GM23338 (cell line): ENCODE data around the gene ZNF488.

Experiments
- EZH2 ChIP-seq: fragments of 200-600 bp; sonication (generic); IDR thresholded peaks from one replicate; pipeline ENCODE4 v1.8.0; 2017; ENCODE audit warnings: antibody characterized with exemption, mild to moderate bottlenecking, low read depth; ENCODE audit not compliant: unreplicated experiment
- EZH2phosphoT487 ChIP-seq: fragments of 200-600 bp; sonication (generic); IDR thresholded peaks from one replicate; pipeline ENCODE4 v1.8.1; 2018; ENCODE audit warnings: antibody characterized with exemption; ENCODE audit not compliant: unreplicated experiment
- JUNB ChIP-seq: IDR thresholded peaks from one replicate; pipeline ENCODE4 v1.6.1; 2016; ENCODE audit warnings: antibody characterized with exemption; ENCODE audit not compliant: unreplicated experiment
- NANOG ChIP-seq: IDR thresholded peaks from 2 replicates; pipeline ENCODE4 v1.6.1; 2016; ENCODE audit warnings: antibody characterized with exemption, borderline replicate concordance
- POLR2AphosphoS5 ChIP-seq: IDR thresholded peaks from 2 replicates; pipeline ENCODE4 v1.6.1; 2016; ENCODE audit warnings: antibody characterized with exemption, low read depth
- ZNF114 ChIP-seq: fragments of 250-450 bp; sonication (Bioruptor Pico); IDR thresholded peaks from 2 replicates; pipeline ENCODE4 v1.5.0; 2020; ENCODE audit warnings: mild to moderate bottlenecking, moderate library complexity
- TF ChIP-seq, protein P1 (sequence below), 2 experiments: fragments of 200-600 bp in 1 of 2; sonication (generic) in 1 of 2; conservative IDR thresholded peaks; 2 replicates each; pipeline versions ENCODE4 v1.5.1 to v1.6.1; 2016 to 2017; ENCODE audit warnings: antibody characterized with exemption in 2 of 2, low read depth in 2 of 2, mild to moderate bottlenecking in 2 of 2, moderate library complexity in 1 of 2
- TF ChIP-seq, protein P2 (sequence below): fragments of 250-450 bp; sonication (Bioruptor Pico); IDR thresholded peaks from 2 replicates; pipeline ENCODE4 v1.5.0; 2020; ENCODE audit warnings: mild to moderate bottlenecking, moderate library complexity
- TF ChIP-seq, protein P3 (sequence below): IDR thresholded peaks from 2 replicates; pipeline ENCODE4 v1.6.1; 2016; ENCODE audit warnings: antibody characterized with exemption
- TF ChIP-seq, protein P4 (sequence below): IDR thresholded peaks from one replicate; pipeline ENCODE4 v1.6.1; 2018; ENCODE audit warnings: antibody characterized with exemption; ENCODE audit not compliant: unreplicated experiment

DNA sequence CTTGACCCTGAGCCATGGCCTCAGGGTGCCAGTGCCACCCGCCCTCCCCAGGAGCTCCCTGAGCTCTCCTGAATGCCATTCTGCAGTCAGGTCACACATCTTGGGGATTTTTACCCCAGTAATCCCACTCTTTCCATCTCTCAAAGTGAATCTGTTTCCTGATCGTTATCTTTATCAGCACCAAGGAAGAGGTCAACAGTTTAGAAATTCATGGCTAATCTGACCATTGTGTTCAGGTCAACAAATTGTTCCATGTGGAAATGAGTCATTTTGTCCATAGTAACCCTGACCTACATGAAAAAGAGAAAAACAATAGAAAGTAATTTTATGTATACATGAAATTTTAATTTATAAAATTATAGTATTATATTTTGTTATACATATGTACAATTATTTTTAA, 28.8 kb upstream of the ZNF488 start:
- TF ChIP-seq, protein P1, sequence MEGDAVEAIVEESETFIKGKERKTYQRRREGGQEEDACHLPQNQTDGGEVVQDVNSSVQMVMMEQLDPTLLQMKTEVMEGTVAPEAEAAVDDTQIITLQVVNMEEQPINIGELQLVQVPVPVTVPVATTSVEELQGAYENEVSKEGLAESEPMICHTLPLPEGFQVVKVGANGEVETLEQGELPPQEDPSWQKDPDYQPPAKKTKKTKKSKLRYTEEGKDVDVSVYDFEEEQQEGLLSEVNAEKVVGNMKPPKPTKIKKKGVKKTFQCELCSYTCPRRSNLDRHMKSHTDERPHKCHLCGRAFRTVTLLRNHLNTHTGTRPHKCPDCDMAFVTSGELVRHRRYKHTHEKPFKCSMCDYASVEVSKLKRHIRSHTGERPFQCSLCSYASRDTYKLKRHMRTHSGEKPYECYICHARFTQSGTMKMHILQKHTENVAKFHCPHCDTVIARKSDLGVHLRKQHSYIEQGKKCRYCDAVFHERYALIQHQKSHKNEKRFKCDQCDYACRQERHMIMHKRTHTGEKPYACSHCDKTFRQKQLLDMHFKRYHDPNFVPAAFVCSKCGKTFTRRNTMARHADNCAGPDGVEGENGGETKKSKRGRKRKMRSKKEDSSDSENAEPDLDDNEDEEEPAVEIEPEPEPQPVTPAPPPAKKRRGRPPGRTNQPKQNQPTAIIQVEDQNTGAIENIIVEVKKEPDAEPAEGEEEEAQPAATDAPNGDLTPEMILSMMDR (conservative IDR thresholded peaks at IDR 0.05; ENCODE audit: low read depth in 2 of 2), result no peak
- TF ChIP-seq EZH2 (no peak), EZH2phosphoT487 (no peak), JUNB (no peak), POLR2AphosphoS5 (no peak), ZNF114 (CRISPR knock-in tag) (no peak), NANOG (no peak)
- TF ChIP-seq, protein P2, sequence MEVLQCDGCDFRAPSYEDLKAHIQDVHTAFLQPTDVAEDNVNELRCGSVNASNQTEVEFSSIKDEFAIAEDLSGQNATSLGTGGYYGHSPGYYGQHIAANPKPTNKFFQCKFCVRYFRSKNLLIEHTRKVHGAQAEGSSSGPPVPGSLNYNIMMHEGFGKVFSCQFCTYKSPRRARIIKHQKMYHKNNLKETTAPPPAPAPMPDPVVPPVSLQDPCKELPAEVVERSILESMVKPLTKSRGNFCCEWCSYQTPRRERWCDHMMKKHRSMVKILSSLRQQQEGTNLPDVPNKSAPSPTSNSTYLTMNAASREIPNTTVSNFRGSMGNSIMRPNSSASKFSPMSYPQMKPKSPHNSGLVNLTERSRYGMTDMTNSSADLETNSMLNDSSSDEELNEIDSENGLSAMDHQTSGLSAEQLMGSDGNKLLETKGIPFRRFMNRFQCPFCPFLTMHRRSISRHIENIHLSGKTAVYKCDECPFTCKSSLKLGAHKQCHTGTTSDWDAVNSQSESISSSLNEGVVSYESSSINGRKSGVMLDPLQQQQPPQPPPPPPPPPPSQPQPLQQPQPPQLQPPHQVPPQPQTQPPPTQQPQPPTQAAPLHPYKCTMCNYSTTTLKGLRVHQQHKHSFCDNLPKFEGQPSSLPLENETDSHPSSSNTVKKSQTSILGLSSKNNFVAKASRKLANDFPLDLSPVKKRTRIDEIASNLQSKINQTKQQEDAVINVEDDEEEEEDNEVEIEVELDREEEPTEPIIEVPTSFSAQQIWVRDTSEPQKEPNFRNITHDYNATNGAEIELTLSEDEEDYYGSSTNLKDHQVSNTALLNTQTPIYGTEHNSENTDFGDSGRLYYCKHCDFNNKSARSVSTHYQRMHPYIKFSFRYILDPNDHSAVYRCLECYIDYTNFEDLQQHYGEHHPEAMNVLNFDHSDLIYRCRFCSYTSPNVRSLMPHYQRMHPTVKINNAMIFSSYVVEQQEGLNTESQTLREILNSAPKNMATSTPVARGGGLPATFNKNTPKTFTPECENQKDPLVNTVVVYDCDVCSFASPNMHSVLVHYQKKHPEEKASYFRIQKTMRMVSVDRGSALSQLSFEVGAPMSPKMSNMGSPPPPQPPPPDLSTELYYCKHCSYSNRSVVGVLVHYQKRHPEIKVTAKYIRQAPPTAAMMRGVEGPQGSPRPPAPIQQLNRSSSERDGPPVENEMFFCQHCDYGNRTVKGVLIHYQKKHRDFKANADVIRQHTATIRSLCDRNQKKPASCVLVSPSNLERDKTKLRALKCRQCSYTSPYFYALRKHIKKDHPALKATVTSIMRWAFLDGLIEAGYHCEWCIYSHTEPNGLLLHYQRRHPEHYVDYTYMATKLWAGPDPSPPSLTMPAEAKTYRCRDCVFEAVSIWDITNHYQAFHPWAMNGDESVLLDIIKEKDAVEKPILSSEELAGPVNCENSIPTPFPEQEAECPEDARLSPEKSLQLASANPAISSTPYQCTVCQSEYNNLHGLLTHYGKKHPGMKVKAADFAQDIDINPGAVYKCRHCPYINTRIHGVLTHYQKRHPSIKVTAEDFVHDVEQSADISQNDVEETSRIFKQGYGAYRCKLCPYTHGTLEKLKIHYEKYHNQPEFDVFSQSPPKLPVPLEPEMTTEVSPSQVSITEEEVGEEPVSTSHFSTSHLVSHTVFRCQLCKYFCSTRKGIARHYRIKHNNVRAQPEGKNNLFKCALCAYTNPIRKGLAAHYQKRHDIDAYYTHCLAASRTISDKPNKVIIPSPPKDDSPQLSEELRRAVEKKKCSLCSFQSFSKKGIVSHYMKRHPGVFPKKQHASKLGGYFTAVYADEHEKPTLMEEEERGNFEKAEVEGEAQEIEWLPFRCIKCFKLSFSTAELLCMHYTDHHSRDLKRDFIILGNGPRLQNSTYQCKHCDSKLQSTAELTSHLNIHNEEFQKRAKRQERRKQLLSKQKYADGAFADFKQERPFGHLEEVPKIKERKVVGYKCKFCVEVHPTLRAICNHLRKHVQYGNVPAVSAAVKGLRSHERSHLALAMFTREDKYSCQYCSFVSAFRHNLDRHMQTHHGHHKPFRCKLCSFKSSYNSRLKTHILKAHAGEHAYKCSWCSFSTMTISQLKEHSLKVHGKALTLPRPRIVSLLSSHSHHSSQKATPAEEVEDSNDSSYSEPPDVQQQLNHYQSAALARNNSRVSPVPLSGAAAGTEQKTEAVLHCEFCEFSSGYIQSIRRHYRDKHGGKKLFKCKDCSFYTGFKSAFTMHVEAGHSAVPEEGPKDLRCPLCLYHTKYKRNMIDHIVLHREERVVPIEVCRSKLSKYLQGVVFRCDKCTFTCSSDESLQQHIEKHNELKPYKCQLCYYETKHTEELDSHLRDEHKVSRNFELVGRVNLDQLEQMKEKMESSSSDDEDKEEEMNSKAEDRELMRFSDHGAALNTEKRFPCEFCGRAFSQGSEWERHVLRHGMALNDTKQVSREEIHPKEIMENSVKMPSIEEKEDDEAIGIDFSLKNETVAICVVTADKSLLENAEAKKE (CRISPR knock-in tag), result no peak
- TF ChIP-seq, protein P3, sequence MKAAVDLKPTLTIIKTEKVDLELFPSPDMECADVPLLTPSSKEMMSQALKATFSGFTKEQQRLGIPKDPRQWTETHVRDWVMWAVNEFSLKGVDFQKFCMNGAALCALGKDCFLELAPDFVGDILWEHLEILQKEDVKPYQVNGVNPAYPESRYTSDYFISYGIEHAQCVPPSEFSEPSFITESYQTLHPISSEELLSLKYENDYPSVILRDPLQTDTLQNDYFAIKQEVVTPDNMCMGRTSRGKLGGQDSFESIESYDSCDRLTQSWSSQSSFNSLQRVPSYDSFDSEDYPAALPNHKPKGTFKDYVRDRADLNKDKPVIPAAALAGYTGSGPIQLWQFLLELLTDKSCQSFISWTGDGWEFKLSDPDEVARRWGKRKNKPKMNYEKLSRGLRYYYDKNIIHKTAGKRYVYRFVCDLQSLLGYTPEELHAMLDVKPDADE, result no peak
- TF ChIP-seq, protein P4, sequence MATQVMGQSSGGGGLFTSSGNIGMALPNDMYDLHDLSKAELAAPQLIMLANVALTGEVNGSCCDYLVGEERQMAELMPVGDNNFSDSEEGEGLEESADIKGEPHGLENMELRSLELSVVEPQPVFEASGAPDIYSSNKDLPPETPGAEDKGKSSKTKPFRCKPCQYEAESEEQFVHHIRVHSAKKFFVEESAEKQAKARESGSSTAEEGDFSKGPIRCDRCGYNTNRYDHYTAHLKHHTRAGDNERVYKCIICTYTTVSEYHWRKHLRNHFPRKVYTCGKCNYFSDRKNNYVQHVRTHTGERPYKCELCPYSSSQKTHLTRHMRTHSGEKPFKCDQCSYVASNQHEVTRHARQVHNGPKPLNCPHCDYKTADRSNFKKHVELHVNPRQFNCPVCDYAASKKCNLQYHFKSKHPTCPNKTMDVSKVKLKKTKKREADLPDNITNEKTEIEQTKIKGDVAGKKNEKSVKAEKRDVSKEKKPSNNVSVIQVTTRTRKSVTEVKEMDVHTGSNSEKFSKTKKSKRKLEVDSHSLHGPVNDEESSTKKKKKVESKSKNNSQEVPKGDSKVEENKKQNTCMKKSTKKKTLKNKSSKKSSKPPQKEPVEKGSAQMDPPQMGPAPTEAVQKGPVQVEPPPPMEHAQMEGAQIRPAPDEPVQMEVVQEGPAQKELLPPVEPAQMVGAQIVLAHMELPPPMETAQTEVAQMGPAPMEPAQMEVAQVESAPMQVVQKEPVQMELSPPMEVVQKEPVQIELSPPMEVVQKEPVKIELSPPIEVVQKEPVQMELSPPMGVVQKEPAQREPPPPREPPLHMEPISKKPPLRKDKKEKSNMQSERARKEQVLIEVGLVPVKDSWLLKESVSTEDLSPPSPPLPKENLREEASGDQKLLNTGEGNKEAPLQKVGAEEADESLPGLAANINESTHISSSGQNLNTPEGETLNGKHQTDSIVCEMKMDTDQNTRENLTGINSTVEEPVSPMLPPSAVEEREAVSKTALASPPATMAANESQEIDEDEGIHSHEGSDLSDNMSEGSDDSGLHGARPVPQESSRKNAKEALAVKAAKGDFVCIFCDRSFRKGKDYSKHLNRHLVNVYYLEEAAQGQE, result no peak
